Neural cell (in vitro differentiated cells): Measurements from ENCODE around the gene TSC1.

Experiments used
- CTCF ChIP-seq: fragments of 450-650 bp; IDR thresholded peaks from 2 replicates; pipeline ENCODE4 v1.5.1; 2014; ENCODE audit warnings: antibody characterized with exemption, mild to moderate bottlenecking, moderate library complexity; ENCODE audit not compliant: poor library complexity, severe bottlenecking
- POLR2AphosphoS5 ChIP-seq: IDR thresholded peaks from 2 replicates; pipeline ENCODE4 v1.6.1; 2012
- RAD21 ChIP-seq: fragments of 450-650 bp; conservative IDR thresholded peaks from 2 replicates; pipeline ENCODE4 v1.6.1; 2014; ENCODE audit warnings: antibody characterized with exemption, mild to moderate bottlenecking, moderate library complexity

GRCh38 chr9:132910376-132910775, 34.0 kb downstream of the TSC1 start:
- no peak for TF ChIP-seq CTCF
- no peak for TF ChIP-seq RAD21
- no peak for TF ChIP-seq POLR2AphosphoS5
